D341Med (cell line): ENCODE data around the gene LSM2.
"Not testable (repeated sequence)": the region's sequence is repeated elsewhere in the genome, so short reads cannot be mapped to it uniquely, and the experiment has no call there.

ENCODE experiments used
- DNase-seq: peaks from one replicate; pipeline ENCODE4 v3.0.0; 2012; ENCODE audit warnings: low spot score

LSM2 gene

DNA sequence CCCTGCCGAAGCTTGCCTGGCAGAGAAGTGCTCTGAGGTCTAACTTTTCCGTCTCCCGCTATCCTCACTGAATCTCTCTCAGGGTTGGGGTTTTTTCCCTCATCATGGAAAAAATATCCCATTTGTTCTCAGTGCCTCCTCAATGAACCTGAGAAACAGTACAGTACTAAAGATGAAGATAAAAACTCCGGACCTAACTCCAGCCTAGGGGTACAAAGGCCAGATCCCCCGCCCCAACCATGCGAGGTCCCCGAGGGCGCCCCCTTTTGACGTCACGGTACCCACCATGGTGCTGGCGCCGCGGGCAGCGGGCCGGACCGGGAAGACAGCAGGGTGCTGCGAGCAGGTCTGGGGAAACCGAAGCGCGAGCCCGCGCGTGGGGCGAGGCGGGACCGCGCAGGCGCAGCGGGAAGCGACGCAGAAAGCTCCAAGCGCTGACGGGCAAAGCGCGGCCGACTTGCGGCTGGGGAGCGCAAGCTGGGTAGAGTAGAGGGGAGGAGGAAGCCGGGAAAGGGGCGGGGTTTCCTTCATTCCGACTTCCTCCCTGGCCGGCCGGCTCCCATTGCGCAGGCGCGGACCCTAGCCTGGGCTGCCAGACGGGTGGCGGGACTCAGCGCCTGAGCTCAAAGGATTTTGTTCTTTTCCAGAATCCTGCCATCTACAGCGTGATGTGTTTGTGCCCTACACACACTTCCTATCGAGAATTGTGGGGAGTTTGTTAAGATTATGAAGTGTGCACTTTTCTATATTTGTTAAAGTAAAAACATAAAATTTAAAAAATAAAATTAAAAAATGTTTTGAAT, at the start of gene LSM2:
TSS of gene LSM2 (minus strand) at position 497 of the 803 bp plus-strand sequence. CDS start at position 288, 209 bp downstream.
- peak; percentile 100 for DNase-seq

DNA sequence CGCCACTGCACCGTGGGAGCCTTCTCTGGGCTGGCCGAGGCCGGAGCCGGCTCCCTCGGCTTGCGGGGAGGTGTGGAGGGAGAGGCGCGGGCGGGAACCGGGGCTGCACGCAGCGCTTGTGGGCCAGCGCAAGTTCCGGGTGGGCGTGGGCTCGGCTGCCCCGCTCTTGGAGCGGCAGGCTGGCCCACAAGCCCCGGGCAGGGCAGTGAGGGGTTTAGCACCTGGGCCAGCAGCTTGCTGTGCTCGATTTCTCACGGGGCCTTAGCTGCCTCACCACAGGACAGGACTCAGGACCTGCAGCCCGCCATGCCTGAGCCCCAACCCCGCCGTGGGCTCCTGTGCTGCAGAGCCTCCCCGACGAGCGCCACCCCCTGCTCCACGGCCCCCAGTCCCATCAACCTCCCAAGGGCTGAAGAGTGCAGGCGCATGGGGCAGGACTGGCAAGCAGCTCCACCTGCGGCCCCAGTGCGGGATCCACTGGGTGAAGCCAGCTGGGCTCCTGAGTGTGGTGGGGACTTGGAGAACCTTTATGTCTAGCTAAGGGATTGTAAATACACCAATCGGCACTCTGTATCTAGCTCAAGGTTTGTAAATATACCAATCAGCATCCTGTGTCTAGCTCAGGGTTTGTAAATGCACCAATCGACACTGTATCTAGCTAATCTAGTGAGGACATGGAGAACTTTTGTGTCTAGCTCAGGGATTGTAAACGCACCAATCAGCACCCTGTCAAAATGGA, 45.4 kb upstream of the LSM2 start:
- not testable (repeated sequence) for DNase-seq

DNA sequence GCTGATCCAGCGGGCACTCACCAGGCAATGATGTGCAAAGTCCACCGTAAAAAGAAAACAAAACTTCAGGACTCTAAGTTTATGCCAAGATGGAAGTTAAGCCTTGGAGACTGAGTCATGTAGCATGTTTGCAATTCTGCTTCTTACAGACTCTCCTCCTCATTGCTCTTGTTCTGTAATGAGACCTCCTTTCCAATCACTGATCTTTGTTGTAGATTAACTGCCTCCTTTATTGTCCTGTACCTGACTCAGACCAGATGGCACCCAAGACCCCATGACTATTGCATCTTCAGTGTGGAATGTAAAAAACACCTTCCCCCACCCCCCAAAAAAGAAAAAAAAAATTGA, 44.7 kb upstream of the LSM2 start:
- DNase-seq = no peak

DNA sequence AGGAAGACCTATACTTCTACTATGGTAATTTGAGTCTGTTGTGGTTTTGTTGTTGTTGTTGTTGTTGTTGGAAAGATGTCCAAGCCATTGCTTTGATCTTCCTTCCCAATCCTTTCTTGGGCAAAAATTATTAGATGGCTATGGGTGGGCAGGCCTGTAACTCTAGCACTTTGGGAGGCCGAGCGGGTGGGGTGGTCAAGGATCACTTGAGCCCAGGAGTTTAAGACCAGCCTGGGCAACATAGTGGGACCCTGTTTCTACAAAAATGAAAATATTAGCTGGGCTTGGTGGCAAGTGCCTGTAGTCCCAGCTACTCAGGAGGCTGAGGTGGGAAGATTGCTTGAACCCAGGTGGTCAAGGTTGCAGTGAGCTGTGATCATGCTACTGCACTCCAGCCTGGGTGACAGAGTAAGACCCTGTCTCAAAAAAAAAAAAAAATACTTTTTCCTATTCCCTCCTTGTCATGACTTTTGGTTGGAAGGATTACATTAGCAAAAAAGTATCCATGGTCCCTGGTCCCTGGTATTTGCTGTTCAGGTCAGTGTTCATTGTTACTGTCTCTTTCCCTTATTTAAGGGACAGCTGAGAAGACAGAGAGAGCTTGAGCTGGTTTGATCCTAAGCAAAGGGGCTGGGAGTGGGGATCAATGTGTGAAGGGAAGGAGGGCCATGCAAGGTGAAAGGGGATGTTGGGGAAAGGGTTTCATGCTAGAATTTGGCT, 44.2 kb upstream of the LSM2 start:
- DNase-seq = no peak

DNA sequence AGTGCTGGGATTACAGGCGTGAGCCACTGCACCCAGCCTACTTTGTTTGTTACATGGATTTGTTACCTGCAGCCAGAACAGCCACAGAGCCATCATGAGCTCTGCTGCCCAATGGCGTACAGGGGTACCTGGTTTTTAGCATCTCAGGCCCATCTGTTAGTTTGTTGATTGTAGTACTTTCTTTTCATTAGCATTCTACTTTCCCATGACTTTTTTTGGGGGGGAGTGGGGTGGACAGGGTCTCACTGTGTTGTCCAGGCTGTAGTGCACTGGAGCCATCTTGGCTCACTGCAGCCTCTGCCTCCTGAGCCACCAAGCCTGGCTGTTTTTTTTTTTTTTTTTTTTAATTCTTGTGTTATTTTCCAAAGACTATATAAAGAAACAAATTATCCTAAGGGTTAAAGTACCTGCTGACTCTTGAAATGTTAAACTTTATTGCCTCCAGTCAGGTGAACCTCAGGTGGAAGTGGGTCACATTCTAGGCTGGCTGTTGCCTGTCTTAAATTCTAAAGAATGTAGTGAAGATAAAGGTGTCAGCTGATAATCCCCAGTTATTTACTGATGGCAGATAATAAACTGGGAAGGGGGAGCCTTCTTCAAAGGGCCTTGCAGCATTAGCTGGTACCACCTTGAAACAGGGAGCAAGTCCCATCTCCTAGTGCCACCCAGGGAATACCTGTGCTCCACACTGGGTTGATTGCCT, 40.7 kb upstream of the LSM2 start:
- DNase-seq = no peak

DNA sequence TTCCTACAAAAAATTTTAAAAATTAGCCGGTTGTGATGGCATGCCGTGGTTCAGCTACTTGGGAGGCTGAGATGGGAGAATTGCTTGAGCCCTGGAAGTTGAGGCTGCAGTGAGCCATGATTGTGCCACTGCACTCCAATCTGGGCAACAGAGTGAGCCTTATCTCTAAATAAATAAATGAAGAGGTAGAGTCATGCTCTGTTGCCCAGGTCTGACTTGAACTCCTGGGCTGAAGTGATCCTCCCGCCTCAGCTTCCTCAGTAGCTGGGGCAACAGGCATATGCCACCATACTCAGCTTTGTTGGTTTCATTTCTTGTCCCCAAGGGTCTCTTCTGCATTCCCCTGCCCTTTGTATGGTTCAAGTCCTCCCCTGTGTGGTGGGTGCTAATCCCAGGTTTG, 37.7 kb upstream of the LSM2 start:
- no peak for DNase-seq

DNA sequence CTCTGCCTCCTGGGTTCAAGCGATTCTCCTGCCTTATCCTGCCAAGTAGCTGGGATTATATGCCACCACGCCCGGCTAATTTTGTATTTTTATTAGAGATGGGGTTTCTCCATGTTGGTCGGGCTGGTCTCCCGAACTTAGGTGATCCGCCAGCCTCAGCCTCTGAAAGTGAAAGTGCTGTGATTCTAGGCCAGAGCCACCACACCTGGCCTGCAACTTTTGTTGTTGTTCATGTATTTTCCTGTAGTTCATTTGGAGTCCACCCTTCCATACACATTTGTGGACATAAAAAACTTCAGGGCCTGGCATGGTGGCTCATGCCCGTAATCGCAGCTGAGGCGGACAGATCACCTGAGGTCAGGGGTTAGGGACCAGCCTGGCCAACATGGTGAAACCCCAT, 35.3 kb upstream of the LSM2 start:
- DNase-seq = no peak

DNA sequence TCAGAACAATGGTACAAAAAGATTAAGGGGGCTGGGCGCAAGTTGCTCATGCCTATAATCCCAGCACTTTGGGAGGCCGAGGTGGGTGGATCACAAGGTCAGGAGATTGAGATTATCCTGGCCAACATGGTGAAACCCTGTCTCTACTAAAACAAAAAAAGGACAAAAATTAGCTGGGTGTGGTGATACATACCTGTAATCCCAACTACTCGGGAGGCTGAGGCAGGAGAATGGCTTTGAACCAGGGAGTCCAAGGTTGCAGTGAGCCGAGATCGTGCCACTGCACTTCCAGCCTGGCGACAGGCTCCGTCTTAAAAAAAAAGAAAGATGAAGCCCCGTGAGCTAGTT, 33.0 kb upstream of the LSM2 start:
- not testable (repeated sequence) for DNase-seq

DNA sequence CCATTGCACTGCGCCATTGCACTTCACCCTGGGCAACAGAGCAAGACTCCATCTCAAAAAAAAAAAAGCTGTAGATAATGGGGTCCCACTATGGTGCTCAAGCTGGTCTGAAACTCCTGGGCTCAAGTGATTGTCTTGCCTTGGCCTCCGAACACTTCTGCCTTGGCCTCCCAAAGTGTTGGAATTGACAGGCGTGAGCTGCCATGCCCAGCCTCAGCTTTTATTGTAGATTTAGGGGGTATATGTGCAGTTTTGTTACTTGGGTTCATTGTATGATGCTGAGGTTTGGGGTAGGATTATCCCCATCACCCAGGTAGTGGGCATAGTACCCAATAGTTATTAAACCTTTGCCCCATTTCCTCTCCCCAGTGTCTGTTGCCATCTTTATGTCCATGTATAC, 32.2 kb upstream of the LSM2 start:
- DNase-seq = no peak

DNA sequence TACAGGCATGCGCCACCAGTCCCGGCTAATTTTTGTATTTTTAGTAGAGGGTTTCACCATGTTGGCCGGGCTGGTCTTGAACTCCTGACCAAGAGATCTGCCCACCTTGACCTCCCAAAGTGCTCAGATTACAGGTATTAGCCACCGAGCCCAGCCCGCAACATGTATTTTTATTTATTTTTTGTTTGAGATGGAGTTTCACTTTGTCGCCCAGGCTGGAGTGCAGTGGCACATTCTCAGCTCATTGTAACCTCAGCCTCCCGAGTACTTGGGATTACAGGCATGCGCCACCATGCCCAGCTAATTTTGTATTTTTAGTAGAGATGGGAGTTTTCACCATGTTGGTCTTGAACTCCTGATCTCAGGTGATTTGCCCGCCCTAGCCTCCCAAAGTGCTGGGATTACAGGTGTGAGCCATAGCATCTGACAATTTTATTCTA, 31.4 kb upstream of the LSM2 start:
- not testable (repeated sequence) for DNase-seq

DNA sequence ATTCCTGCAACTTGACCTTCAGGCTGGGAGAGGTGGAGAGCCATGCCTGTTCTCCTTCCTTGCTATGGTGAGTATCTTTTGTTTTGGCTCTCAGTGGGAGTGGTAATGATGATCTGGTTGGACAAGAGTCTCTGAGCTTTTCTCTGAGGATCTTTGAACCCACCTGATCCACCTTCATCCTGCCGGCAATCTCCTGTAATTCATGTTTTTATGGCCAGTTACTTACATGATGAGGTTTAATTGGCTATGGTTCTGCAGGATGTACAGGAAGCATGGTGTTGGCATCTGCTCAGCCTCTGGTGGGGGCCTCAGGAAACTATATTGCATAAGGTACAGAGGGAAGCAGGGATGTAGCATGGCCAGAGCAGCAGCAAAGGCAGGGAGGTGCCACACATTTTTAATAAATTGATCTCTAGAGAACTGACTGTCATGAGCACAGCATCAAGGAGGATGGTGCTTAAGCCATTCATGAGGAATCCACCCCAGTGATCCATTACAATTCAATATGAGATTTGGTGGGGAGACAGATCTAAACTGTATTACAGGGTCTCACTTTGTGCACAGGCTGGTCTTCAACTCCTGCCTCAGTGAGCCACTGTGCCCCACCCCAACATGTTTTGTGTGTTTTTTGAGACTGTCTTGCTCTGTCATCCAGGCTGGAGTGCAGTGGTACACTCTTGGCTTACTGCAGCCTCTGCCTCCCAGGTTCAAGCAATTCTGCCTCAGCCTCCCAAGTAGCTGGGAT, 30.8 kb upstream of the LSM2 start:
- DNase-seq = no peak

DNA sequence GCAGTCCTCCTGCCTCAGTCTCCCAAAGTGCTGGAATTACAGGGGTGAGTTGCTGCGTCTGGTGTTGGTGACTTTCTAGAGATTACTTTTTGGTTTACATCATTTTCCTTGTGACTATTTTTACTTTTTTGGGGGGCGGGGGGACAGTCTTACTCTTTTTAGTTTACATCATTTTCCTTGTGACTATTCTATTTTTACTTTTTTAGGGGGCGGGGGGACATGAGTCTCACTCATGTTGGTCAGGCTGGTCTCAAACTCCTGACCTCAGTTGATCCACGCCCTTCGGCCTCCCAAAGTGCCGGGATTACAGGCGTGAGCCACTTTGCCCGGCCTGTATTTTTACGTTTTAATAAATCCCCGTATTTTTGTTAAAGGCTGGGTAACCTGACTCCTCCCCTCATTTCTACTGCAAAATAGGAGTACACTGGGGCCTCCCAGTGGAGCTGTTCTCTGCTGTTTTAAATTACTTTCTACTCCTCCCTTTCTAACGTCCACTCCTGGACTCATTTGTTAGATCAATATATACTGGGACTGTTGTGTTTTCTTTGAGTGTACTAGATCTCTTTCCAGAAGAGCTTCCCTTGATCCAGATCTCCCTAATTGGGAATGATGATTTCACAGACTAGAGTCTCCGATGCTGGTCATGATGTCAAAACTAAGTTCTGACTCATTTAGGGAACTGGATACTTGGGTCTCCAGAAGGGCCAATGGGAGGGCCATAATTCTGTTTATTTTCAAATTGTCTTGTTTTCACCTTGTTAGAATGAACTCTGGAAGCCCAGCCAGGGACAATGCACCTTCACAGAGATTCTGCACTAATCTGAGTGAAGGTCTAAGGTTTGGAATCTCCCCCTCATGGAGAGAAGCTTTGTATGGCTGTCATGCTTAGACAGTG, 30.0 kb upstream of the LSM2 start:
- DNase-seq = no peak

DNA sequence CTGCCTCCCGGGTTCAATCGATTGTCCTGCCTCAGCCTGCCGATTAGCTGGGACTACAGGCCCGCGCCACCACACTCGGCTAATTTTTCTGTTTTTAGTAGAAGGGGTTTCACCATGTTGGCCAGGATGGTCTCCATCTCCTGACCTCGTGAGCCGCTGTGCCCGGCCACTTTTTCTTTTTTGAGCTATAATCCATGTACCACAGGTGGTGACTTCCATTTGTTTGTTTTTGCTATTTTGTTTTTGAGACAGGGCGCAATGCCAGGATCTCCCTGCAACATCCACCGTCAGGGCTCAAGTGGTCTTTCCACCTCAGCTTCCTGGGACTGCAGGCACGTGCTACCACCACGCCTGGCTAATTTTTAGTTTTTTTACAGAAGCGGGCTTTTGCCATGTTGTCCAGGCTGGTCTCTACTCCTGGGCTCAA, 29.3 kb upstream of the LSM2 start:
- no peak for DNase-seq

DNA sequence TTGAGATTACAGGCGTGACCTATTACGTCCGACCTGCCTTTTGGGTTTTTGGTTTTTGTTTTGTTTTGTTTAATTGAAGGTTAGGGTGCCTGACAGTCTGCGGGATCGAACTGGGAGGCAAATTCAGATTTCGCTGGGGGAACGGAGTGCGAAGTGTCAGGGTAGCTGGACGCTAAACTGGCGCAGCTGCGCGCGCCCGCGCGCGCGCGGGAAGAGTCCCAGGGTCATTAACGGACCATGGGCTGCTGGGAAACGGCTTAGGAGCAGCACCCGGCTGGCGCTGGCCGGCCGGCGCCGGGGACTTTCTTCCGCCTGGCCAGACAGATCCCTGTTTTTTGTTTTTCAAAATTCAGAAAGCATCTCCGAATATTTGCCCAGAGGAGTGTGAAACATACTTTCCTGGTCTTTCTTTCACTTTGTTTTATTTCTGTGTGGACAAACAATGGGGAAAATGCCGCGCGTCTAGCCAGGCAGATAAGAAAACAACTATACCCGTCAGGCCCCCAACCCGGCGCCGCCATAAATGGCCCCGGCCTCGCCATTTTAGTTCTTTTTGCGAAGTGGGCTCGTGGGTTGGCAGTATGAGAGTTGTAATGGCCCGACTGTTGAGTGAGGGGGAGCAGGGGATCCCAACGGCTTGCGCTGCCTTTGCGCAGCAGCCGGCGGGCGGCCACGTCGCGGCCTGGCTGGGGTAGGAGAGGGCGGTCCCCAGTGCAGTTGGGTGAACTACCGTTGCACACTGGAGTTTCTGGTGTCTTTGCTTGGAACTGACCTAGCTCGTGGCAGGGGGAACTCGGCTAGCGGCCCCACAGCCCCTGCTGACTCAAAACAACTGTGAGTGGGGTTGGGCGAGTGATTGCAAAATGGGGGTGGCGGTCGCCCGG, 27.8 kb upstream of the LSM2 start:
- peak; percentile 93 for DNase-seq

DNA sequence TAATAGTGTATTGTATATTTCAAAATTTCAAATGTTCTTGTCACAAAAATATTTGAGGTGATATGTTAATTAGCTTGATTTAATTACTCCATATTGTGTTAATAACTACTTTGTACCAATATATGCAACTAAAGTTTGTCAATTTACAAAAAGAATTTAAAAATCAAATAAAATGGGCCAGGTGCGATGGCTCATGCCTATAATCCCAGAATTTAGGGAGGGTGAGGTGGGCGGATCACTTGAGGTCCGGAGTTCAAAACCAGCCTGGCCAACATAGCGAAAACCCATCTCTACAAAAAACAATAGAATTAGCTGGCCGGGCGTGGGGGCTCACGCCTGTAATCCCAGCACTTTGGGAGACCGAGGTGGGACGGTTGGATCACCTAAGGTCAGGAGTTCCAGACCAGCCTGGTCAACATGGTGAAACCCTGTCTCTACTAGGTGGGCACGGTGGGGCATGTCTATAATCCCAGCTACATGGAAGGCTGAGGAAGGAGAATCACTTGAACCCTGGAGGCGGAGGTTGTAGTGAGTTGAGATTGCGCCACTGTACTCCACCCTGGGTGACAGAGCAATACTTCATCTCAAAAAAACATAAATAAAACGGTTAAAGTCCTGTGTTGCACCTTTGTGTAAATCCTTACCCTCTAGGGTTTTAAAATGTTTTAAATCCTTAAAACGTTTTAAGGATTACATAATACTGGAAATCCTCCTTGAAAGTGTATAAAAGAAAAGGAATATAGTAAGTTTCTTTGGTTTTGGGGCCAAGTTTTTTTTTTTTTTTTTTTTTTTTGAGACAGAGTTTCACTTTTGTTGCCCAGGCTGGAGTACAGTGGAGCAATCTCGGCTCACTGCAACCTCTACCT, 24.8 kb upstream of the LSM2 start:
- no peak for DNase-seq

DNA sequence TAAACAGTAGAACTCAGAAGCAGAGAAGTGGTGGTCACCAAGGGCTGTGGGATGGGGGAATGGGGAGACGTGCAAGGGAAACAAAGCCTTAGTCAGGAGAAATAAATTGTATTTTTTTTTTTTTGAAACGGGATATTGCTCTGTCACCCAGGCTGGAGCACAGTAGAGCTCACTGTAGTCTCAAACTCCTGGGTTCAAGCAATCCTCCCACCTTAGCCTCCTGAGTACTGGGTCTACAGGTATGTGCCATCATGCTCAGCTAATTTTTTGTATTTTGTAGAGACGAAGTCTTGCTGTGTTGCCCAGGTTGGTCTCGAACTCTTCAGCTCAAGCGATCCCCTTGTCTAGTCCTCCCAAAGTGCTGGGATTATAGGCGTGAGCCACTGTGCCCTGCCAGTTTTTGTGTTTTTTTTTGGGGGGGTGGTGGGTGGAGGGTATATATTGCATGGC, 24.1 kb upstream of the LSM2 start:
- no peak for DNase-seq

DNA sequence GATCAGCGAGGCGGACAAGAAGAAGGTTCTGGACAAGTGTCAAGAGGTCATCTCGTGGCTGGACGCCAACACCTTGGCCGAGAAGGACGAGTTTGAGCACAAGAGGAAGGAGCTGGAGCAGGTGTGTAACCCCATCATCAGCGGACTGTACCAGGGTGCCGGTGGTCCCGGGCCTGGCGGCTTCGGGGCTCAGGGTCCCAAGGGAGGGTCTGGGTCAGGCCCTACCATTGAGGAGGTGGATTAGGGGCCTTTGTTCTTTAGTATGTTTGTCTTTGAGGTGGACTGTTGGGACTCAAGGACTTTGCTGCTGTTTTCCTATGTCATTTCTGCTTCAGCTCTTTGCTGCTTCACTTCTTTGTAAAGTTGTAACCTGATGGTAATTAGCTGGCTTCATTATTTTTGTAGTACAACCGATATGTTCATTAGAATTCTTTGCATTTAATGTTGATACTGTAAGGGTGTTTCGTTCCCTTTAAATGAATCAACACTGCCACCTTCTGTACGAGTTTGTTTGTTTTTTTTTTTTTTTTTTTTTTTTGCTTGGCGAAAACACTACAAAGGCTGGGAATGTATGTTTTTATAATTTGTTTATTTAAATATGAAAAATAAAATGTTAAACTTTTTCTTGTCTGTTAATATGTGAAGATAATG, 23.0 kb upstream of the LSM2 start:
- no peak for DNase-seq
